ENCODE results near the gene TXNRD1.
"Not testable (repeated sequence)": the region's sequence is repeated elsewhere in the genome, so short reads cannot be mapped to it uniquely, and the experiment has no call there.

Gene TXNRD1

DNA sequence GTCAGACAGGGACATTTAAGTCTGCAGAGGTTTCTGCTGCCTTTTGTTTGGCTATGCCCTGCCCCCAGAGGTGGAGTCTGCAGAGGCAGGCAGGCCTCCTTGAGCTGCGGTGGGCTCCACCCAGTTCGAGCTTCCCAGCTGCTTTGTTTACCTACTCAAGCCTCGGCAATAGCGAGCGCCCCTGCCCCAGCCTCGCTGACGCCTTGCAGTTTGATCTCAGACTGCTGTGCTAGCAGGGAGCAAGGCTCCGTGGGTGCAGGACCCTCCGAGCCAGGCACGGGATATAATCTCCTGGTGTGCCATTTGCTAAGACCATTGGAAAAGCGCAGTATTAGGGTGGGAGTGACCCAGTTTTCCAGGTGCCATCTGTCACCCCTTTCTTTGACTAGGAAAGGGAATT lies 178.5 kb downstream of the TXNRD1 start:
- H3K36me3 ChIP-seq (ENCODE audit: insufficient read depth, low read length); H3K4me1 ChIP-seq (ENCODE audit: insufficient read depth, low read length); H3K9me3 ChIP-seq (ENCODE audit: low read length); H3K4me3 ChIP-seq (ENCODE audit: low read depth in 1 of 2, low read length in 2 of 2); H3K9ac ChIP-seq (ENCODE audit: low read length); H3K27ac ChIP-seq (ENCODE audit: low read depth, low read length); H3K27me3 ChIP-seq (ENCODE audit: control insufficient read depth in 1 of 2, insufficient read depth in 2 of 2, low read length in 2 of 2): not testable (repeated sequence)

Data from muscle layer of colon (tissue), 2 donors.